Stimulated activated CD8-positive, alpha-beta memory T cell treated with anti-CD3 and anti-CD28 coated beads, Interleukin-12 subunit alpha, Interleukin-12 subunit beta, amount 100 ng/mL, for 1 hour (primary cell): ENCODE results near the gene SIRT7.
A peak's percentile ranks its signal among the peaks of the same experiment; 100 is the strongest.

ENCODE experiments used
- DNase-seq: peaks from one replicate; pipeline ENCODE4 v3.0.0-alpha.2; 2020; ENCODE audit warnings: low read depth

SIRT7 gene

GRCh38 chr17:81917565-81918332 lies at the start of gene SIRT7:
TSS of gene SIRT7 (minus strand) at chr17:81918176. CDS start at chr17:81918131, 45 bp downstream.
- peak; percentile 71 for DNase-seq

GRCh38 chr17:81967244-81967532 lies 49.2 kb upstream of the SIRT7 start:
- no peak for DNase-seq

GRCh38 chr17:81966343-81967243 lies 48.6 kb upstream of the SIRT7 start:
- DNase-seq, result no peak

GRCh38 chr17:81964081-81964849 lies 46.3 kb upstream of the SIRT7 start:
- no peak for DNase-seq

GRCh38 chr17:81962499-81963441 lies 44.8 kb upstream of the SIRT7 start:
- DNase-seq, result no peak

- DNase-seq, result no peak
Observed at GRCh38 chr17:81961521-81962498, 43.8 kb upstream of the SIRT7 start.

- DNase-seq, result no peak
Observed at GRCh38 chr17:81961087-81961511, 43.1 kb upstream of the SIRT7 start, which contains the start of gene NOTUM. TSS of gene NOTUM (minus strand) at chr17:81961187. CDS start at chr17:81960909, 278 bp downstream.

- DNase-seq, result no peak
Observed at GRCh38 chr17:81960130-81960958, 42.4 kb upstream of the SIRT7 start.

GRCh38 chr17:81959362-81960129 lies 41.6 kb upstream of the SIRT7 start:
- peak; percentile 73 for DNase-seq

- DNase-seq, result no peak
Observed at GRCh38 chr17:81958633-81959342, 40.8 kb upstream of the SIRT7 start.

GRCh38 chr17:81957691-81958432 lies 39.9 kb upstream of the SIRT7 start:
- DNase-seq, result no peak

GRCh38 chr17:81956607-81957589 lies 38.9 kb upstream of the SIRT7 start:
- no peak for DNase-seq

GRCh38 chr17:81955756-81956544 lies 38.0 kb upstream of the SIRT7 start:
- no peak for DNase-seq

GRCh38 chr17:81955058-81955681 lies 37.2 kb upstream of the SIRT7 start:
- no peak for DNase-seq
